HepG2 (cell line): Measurements from ENCODE around the gene PIK3CA. TPM values are rescaled to one million over a fixed set of nuclear protein-coding genes. Genes with fewer than 3 reads are reported as not detected.
A peak's percentile ranks its signal among the peaks of the same experiment; 100 is the strongest.

Source experiments
- IKZF4 ChIP-seq: sonication (generic); formaldehyde crosslinking; IDR thresholded peaks from 2 replicates; pipeline ENCODE4 v1.5.1; 2020; ENCODE audit warnings: borderline replicate concordance, mild to moderate bottlenecking, low read depth, missing genetic modification reagents; ENCODE audit errors: not compliant biosample characterization
- KDM6A ChIP-seq: IDR thresholded peaks from 2 replicates; pipeline ENCODE4 v1.6.1; 2016; ENCODE audit warnings: low read depth
- KLF12 ChIP-seq: sonication (generic); formaldehyde crosslinking; IDR thresholded peaks from 2 replicates; pipeline ENCODE4 v1.4.0; 2020; ENCODE audit warnings: missing genetic modification reagents, borderline replicate concordance
- NFKB2 ChIP-seq: sonication (generic); formaldehyde crosslinking; IDR thresholded peaks from 2 replicates; pipeline ENCODE4 v1.4.0; 2020; ENCODE audit warnings: missing genetic modification reagents, borderline replicate concordance
- REPIN1 ChIP-seq: sonication (generic); formaldehyde crosslinking; IDR thresholded peaks from 2 replicates; pipeline ENCODE4 v1.8.0; 2022; ENCODE audit warnings: missing genetic modification reagents, low read depth, mild to moderate bottlenecking, borderline replicate concordance
- SP2 ChIP-seq: sonication (generic); formaldehyde crosslinking; IDR thresholded peaks from 2 replicates; pipeline ENCODE4 v1.5.1; 2020; ENCODE audit warnings: mild to moderate bottlenecking, missing genetic modification reagents
- TOE1 ChIP-seq: sonication (generic); formaldehyde crosslinking; IDR thresholded peaks from 2 replicates; pipeline ENCODE4 v1.4.0; 2020; ENCODE audit warnings: mild to moderate bottlenecking, missing genetic modification reagents
- ZBTB8A ChIP-seq: sonication (generic); formaldehyde crosslinking; IDR thresholded peaks from 2 replicates; pipeline ENCODE4 v1.4.0; 2020; ENCODE audit warnings: mild to moderate bottlenecking, low read depth, missing genetic modification reagents, borderline replicate concordance
- ZNF264 ChIP-seq: sonication (generic); formaldehyde crosslinking; IDR thresholded peaks from 2 replicates; pipeline ENCODE4 v1.4.0; 2020; ENCODE audit warnings: missing genetic modification reagents
- ZNF333 ChIP-seq: sonication (generic); formaldehyde crosslinking; IDR thresholded peaks from 2 replicates; pipeline ENCODE4 v1.4.0; 2020; ENCODE audit warnings: mild to moderate bottlenecking, missing genetic modification reagents, borderline replicate concordance
- ZNF543 ChIP-seq: sonication (generic); formaldehyde crosslinking; IDR thresholded peaks from 2 replicates; pipeline ENCODE4 v1.4.0; 2020; ENCODE audit warnings: mild to moderate bottlenecking, missing genetic modification reagents
- ZNF772 ChIP-seq: sonication (generic); formaldehyde crosslinking; IDR thresholded peaks from 2 replicates; pipeline ENCODE4 v1.5.0; 2020; ENCODE audit warnings: mild to moderate bottlenecking, missing genetic modification reagents
- polyA plus RNA-seq, 8 experiments: library from polyadenylated mRNA; depleted of rRNA in 3 of 8; stranded (reverse) in 7 of 8; unstranded in 1 of 8; fragments of >200 nt; fragmentation: Illumina TruSeq in 4 of 8; extraction: Trizol in 4 of 8; gene quantifications; 2 replicates each; pipeline versions ENCODE4 v1.2.1 to v1.2.3, GENCODE V29; 2011 to 2016; ENCODE audit warnings: low read depth in 4 of 8, missing spikeins in 1 of 8, mixed read lengths in 1 of 8; ENCODE audit not compliant: insufficient read depth in 1 of 8
- total RNA-seq, 5 experiments: library from RNA; depleted of rRNA; stranded (reverse); fragments of >200 nt; fragmentation: Illumina TruSeq; extraction: Trizol; gene quantifications; 2 replicates each; pipeline ENCODE4 v1.2.3, GENCODE V29; 2016; ENCODE audit warnings: low read depth in 1 of 5
- TF ChIP-seq, protein P1 (sequence below): sonication (generic); formaldehyde crosslinking; IDR thresholded peaks from 2 replicates; pipeline ENCODE4 v1.5.0; 2020; ENCODE audit warnings: missing genetic modification reagents, mild to moderate bottlenecking, borderline replicate concordance
- TF ChIP-seq, protein P2 (sequence below): sonication (generic); formaldehyde crosslinking; IDR thresholded peaks from 2 replicates; pipeline ENCODE4 v1.4.0; 2020; ENCODE audit warnings: mild to moderate bottlenecking, missing genetic modification reagents, borderline replicate concordance
- TF ChIP-seq, protein P3 (sequence below): sonication (generic); formaldehyde crosslinking; IDR thresholded peaks from 2 replicates; pipeline ENCODE4 v1.4.0; 2020; ENCODE audit warnings: mild to moderate bottlenecking, missing genetic modification reagents
- TF ChIP-seq, protein P4 (sequence below): sonication (generic); formaldehyde crosslinking; IDR thresholded peaks from 2 replicates; pipeline ENCODE4 v1.4.0; 2020; ENCODE audit warnings: missing genetic modification reagents, borderline replicate concordance
- TF ChIP-seq, protein P5 (sequence below): sonication (generic); IDR thresholded peaks from 2 replicates; pipeline ENCODE4 v1.6.1; 2016; ENCODE audit warnings: low read depth, borderline replicate concordance

The PIK3CA gene
- total and polyA plus RNA-seq, 2 of the 13 experiments (the other 11 are each of a cell fraction or from before 2014, with no cell fraction given) = 5.7 to 11.4 TPM

DNA sequence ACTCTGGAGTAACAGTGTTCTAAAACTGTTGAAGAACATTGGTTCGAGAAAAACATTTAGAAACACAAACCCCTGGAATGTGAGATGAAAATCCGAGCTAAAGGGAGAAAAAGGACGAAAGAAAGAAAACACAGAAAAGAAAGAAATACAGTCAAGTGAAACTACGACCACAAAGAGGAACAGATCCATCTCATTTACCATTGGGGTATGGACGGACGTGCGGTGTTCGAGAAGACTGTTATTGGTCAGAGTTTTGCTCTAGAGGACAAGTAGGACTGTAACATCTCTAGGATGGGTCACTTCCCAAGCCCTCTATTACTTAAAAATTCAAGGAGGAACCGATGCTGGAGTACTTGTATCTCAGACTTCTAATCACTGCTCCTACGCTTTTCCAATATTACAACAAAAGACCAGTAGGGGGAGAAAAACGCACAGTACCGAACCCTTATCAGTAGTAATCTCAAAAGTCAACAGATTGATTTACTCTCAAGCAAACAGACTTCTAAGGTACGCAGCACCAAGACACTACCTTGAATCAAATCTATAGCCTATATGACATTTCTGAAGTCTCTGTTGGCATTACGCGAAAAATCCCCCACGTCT lies 1.1 kb upstream of the PIK3CA start (continued):
- TF ChIP-seq, protein P1, sequence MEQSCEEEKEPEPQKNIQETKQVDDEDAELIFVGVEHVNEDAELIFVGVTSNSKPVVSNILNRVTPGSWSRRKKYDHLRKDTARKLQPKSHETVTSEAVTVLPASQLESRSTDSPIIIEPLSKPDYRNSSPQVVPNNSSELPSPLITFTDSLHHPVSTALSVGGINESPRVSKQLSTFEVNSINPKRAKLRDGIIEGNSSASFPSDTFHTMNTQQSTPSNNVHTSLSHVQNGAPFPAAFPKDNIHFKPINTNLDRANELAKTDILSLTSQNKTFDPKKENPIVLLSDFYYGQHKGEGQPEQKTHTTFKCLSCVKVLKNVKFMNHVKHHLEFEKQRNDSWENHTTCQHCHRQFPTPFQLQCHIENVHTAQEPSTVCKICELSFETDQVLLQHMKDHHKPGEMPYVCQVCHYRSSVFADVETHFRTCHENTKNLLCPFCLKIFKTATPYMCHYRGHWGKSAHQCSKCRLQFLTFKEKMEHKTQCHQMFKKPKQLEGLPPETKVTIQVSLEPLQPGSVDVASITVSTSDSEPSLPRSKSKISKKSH (CRISPR knock-in tag) = no peak
- no peak for TF ChIP-seq NFKB2 (CRISPR knock-in tag)
- TF ChIP-seq, protein P2, sequence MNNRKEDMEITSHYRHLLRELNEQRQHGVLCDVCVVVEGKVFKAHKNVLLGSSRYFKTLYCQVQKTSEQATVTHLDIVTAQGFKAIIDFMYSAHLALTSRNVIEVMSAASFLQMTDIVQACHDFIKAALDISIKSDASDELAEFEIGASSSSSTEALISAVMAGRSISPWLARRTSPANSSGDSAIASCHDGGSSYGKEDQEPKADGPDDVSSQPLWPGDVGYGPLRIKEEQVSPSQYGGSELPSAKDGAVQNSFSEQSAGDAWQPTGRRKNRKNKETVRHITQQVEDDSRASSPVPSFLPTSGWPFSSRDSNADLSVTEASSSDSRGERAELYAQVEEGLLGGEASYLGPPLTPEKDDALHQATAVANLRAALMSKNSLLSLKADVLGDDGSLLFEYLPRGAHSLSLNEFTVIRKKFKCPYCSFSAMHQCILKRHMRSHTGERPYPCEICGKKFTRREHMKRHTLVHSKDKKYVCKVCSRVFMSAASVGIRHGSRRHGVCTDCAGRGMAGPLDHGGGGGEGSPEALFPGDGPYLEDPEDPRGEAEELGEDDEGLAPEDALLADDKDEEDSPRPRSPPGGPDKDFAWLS (CRISPR knock-in tag) = no peak
- no peak for TF ChIP-seq REPIN1 (CRISPR knock-in tag)
- TF ChIP-seq, protein P3, sequence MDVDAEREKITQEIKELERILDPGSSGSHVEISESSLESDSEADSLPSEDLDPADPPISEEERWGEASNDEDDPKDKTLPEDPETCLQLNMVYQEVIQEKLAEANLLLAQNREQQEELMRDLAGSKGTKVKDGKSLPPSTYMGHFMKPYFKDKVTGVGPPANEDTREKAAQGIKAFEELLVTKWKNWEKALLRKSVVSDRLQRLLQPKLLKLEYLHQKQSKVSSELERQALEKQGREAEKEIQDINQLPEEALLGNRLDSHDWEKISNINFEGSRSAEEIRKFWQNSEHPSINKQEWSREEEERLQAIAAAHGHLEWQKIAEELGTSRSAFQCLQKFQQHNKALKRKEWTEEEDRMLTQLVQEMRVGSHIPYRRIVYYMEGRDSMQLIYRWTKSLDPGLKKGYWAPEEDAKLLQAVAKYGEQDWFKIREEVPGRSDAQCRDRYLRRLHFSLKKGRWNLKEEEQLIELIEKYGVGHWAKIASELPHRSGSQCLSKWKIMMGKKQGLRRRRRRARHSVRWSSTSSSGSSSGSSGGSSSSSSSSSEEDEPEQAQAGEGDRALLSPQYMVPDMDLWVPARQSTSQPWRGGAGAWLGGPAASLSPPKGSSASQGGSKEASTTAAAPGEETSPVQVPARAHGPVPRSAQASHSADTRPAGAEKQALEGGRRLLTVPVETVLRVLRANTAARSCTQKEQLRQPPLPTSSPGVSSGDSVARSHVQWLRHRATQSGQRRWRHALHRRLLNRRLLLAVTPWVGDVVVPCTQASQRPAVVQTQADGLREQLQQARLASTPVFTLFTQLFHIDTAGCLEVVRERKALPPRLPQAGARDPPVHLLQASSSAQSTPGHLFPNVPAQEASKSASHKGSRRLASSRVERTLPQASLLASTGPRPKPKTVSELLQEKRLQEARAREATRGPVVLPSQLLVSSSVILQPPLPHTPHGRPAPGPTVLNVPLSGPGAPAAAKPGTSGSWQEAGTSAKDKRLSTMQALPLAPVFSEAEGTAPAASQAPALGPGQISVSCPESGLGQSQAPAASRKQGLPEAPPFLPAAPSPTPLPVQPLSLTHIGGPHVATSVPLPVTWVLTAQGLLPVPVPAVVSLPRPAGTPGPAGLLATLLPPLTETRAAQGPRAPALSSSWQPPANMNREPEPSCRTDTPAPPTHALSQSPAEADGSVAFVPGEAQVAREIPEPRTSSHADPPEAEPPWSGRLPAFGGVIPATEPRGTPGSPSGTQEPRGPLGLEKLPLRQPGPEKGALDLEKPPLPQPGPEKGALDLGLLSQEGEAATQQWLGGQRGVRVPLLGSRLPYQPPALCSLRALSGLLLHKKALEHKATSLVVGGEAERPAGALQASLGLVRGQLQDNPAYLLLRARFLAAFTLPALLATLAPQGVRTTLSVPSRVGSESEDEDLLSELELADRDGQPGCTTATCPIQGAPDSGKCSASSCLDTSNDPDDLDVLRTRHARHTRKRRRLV (CRISPR knock-in tag) = no peak
- TF ChIP-seq KLF12 (CRISPR knock-in tag) = no peak
- no peak for TF ChIP-seq ZNF333 (CRISPR knock-in tag)
- TF ChIP-seq ZNF772 = no peak
- no peak for TF ChIP-seq IKZF4 (CRISPR knock-in tag)
- TF ChIP-seq ZNF264 (CRISPR knock-in tag) = no peak
- TF ChIP-seq SP2 (CRISPR knock-in tag) = no peak
- TF ChIP-seq, protein P4, sequence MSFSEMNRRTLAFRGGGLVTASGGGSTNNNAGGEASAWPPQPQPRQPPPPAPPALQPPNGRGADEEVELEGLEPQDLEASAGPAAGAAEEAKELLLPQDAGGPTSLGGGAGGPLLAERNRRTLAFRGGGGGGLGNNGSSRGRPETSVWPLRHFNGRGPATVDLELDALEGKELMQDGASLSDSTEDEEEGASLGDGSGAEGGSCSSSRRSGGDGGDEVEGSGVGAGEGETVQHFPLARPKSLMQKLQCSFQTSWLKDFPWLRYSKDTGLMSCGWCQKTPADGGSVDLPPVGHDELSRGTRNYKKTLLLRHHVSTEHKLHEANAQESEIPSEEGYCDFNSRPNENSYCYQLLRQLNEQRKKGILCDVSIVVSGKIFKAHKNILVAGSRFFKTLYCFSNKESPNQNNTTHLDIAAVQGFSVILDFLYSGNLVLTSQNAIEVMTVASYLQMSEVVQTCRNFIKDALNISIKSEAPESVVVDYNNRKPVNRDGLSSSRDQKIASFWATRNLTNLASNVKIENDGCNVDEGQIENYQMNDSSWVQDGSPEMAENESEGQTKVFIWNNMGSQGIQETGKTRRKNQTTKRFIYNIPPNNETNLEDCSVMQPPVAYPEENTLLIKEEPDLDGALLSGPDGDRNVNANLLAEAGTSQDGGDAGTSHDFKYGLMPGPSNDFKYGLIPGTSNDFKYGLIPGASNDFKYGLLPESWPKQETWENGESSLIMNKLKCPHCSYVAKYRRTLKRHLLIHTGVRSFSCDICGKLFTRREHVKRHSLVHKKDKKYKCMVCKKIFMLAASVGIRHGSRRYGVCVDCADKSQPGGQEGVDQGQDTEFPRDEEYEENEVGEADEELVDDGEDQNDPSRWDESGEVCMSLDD (CRISPR knock-in tag) = no peak
- TF ChIP-seq ZNF543 = no peak
- 0 out of 2 replicates have a peak, but pooled peaks have one; percentile 61 for TF ChIP-seq TOE1 (CRISPR knock-in tag)
- TF ChIP-seq, protein P5, sequence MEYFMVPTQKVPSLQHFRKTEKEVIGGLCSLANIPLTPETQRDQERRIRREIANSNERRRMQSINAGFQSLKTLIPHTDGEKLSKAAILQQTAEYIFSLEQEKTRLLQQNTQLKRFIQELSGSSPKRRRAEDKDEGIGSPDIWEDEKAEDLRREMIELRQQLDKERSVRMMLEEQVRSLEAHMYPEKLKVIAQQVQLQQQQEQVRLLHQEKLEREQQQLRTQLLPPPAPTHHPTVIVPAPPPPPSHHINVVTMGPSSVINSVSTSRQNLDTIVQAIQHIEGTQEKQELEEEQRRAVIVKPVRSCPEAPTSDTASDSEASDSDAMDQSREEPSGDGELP = no peak
- no peak for TF ChIP-seq ZBTB8A (CRISPR knock-in tag)
- TF ChIP-seq KDM6A (CRISPR knock-in tag) = no peak
